GM18517 (cell line): ENCODE measurements around the gene CSMD2.

ENCODE experiments used
- ATAC-seq: cut with Tn5 transposase; IDR thresholded peaks from one replicate; pipeline ENCODE4 v1.9.1; 2021; ENCODE audit warnings: mild to moderate bottlenecking, moderate library complexity; ENCODE audit not compliant: unreplicated experiment

CSMD2 gene

DNA sequence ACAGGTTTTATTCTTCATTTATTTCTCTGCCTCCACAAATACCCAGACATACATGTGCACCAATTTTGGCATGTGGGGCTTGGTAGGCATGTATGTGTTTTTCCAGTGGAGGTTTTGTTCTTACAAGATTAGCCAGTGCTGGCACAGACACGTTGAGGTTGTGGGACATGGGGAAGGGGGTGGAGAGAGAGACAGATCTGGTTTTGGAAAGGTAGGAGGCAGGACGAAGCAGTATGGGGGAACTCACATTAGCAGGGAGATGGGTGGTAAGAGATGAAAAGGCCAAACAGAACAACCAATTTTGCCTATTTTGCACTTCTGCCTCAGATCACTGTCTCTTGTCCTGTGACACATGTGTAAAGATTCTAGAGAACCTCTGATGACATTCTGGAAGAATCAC is 467.2 kb downstream of the CSMD2 start:
- ATAC-seq = no peak

GRCh38 chr1:33696962-33697361 is 468.1 kb downstream of the CSMD2 start:
- no peak for ATAC-seq

GRCh38 chr1:33696311-33696710 is 468.7 kb downstream of the CSMD2 start:
- no peak for ATAC-seq

- no peak for ATAC-seq
These were observed 472.5 kb downstream of the CSMD2 start for GRCh38 chr1:33692206-33693188.

- ATAC-seq = no peak
These were observed 478.0 kb downstream of the CSMD2 start for GRCh38 chr1:33687000-33687399.

GRCh38 chr1:33686551-33686950 is 478.5 kb downstream of the CSMD2 start:
- no peak for ATAC-seq

DNA sequence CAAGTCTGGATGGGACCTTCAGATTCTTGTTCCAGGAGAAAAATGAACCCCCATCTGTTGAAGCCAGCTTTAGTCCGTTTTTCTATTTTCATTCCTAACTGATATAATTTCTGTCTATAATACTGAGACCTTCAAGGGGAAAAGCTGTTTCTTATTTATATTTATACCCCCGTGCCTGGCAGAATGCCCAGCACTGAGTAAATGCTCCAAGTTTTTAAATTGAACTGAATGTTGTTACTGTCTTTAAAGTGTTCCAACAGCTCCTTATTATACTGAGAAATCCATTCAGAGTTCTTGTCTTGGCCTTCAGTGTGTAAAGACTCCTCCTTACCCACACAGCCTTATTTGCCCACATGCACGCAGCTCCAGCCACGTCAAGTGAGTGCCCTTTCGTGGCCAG is 479.8 kb downstream of the CSMD2 start:
- no peak for ATAC-seq

DNA sequence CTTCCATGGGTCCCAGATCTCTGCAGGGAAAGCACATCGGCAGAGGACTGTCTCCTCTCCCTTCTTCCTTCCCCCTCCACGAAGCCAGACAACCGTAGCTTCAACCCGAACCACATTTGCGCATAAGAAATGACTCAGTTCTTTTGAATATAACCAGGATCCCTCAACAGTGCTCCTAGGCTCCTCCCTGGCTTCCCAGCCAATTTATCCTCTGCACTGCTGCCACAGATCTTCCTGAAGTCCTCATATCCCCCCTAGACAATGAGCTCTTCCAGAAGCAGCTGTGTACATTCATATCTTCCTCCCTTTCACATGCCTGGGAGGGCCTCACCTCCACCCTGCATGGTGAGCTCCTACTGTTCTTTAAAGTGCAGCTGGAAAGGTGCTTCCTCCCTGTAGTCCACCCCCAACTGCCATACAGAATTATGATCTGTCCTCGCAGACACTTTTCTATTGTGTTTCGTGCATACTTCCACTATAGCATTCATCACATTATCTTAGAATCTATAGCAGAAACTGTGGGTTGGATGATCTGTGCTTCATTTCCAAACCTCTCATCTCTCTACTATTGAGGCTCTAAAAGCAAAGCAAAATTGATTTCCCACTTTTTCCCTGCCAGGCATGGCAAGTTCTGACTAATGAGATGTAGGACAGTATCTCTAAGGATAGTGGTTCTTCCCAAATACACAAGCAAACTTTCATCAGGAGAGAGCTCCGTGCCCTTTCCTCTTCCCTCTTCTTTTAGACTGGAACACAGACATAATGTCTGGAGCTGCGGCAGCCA is 480.4 kb downstream of the CSMD2 start:
- ATAC-seq = no peak

DNA sequence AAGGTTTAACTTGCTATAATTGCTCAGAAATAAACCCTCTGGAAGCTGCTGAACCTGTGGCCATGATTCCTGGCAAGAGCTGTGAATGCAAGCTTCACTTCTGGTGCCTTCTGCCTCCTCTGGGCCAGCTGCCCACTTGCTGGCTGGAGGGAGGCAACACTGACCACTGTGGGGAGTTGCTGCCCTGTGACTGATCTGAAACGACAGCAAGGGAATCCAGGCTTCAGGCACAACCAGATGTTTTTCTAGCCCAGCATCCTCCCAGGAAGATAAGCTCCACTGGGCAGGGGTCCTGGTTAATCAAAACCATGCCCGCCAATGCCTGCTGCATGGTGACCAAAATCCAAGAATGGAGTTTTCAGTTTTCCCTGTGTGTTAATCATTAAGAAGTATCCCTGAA is 481.1 kb downstream of the CSMD2 start:
- ATAC-seq = no peak

- ATAC-seq = no peak
These were observed 482.7 kb downstream of the CSMD2 start for GRCh38 chr1:33682371-33682770.

GRCh38 chr1:33680281-33680840 is 484.7 kb downstream of the CSMD2 start:
- ATAC-seq = no peak

- ATAC-seq = no peak
These were observed 494.5 kb downstream of the CSMD2 start for GRCh38 chr1:33670567-33670966.

- no peak for ATAC-seq
These were observed 496.3 kb downstream of the CSMD2 start for GRCh38 chr1:33668695-33669094.

- ATAC-seq = no peak
These were observed 497.4 kb downstream of the CSMD2 start for GRCh38 chr1:33667386-33668282.

DNA sequence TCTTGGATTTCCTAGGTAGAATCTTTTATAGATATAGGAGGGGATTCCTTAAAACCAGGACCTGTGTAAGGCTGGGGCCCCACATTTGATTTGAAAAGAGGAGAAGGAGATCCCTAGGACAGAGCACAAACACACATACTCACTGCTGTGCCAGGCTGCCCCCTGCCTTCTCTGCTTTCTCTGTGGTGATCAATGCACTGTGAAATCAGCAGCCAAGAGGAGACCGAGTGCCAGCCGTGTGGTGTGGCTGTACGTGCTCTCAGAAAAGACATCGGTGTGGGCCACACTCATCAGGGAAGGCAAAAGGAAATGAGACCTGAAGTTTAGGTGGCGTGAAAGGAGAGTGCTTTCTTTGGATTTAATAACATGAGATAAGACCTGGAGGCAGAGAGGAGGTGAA is 498.4 kb downstream of the CSMD2 start:
- no peak for ATAC-seq

GRCh38 chr1:33661811-33662454 is 503.1 kb downstream of the CSMD2 start:
- no peak for ATAC-seq

- ATAC-seq = no peak
These were observed 504.1 kb downstream of the CSMD2 start for GRCh38 chr1:33660956-33661355.

DNA sequence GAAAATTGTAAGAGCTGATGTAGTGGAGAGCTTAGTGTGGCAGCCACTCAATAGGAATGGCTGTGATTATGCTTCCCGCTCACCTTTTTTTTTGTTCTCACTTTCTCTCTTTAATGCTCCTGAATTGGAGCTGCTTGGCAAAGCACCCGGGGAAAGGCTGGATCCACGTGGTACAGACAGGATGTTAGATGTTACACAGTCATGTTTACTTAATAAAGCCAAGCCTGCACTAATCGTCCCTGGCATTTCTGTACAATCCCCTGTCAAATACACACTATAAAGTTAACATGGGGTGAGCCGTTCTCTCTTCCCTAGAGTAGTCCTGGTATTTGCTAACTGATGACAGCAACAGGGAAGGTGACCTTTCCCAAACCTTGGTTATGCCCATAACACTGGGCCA is 504.8 kb downstream of the CSMD2 start:
- no peak for ATAC-seq

DNA sequence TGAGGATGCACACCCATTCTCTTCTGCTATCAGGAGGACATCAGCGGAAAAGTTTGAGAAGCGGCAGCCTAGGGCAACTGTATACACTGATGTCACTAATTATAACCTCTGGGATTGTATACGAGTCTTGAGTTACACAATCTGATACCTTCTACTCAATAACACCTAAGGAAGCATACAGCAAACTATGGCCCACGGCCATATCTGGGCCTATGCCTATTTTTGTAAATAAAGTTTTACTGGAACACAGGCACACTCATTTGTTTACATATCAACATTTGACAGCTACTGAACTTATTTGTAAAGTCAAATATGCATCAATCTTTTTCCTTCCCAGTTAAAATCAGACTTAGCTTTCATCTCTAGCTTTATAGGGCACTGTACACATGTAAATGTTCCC is 505.4 kb downstream of the CSMD2 start:
- ATAC-seq = no peak

- ATAC-seq = no peak
These were observed 507.2 kb downstream of the CSMD2 start for GRCh38 chr1:33657833-33658232.
